Endometrial microvascular endothelial cells (primary cell): ENCODE data around the gene PTPRG. TPM values are rescaled to one million over a fixed set of nuclear protein-coding genes. Genes with fewer than 3 reads are reported as not detected.

ENCODE experiments used
- in situ Hi-C: cut with HindIII; loops from 2 replicates; pipeline ENCODE4 v1.10.0; 2017; ENCODE audit warnings: low sequenced_read_pairs, low pct_unique_long_range_greater_than_20kb; ENCODE audit errors: inconsistent ontology term
- total RNA-seq: library from RNA; depleted of rRNA; stranded (reverse); fragments of >200 nt; gene quantifications from one replicate; pipeline ENCODE4 v1.2.3, GENCODE V29; 2015; ENCODE audit errors: inconsistent ontology term

The PTPRG gene
- total RNA-seq, 1 donor from 2014 or later: 13.1 TPM

DNA sequence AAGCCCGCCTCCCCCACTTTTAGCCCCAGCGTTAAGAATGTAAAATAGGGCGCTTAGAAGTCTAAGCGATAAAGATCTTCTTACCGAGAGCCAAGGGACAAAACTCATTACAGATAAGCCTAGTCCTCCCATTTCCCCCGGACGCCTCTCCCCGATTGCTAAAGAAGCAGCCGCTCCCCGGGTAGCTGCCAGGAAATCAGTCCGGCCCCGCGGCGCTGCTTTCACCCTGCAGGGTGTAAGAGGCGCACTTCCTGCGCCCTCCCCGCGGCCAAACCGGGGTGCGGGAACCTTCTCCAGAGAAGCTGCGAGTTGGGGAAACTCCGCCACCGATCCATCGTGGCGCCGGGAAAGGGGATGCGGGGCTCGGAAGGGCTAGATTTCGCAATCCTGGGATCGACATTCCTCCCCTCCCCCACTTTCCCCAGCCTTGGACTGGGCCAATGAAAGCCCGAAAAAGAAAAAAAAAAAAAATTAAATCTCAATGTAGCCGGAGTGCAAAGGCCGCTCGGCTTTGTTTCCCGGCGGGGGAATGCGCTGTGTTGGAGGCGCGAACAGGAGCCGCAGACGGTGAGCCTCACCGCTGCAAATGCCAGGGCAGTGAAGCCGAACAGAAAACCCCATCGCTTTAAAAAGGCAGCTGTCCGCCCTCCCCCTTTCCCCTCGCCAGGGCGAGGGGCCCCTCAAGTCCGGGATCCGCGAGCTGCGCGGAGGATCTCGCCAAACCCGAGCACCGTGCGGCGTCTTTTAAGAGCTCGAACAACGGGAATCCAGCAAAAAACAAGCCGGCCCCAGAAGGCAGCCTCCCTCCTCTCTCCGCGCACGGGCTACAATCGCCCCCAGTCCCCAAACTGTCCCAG lies 626 bp upstream of the PTPRG start:
- in situ Hi-C loops: loop anchor here (10.0 kb wide), 1 partner anchor 294 kb away; no protein-coding TSS in a partner anchor

- in situ Hi-C loops: loop anchor here (10.0 kb wide), 1 partner anchor 293 kb away; no protein-coding TSS in a partner anchor
Observed at GRCh38 chr3:61562042-61562720, 810 bp downstream of the PTPRG start.

- in situ Hi-C loops: loop anchor here (10.0 kb wide), 1 partner anchor 292 kb away; no protein-coding TSS in a partner anchor
Observed at GRCh38 chr3:61562721-61563312, 1.4 kb downstream of the PTPRG start.

DNA sequence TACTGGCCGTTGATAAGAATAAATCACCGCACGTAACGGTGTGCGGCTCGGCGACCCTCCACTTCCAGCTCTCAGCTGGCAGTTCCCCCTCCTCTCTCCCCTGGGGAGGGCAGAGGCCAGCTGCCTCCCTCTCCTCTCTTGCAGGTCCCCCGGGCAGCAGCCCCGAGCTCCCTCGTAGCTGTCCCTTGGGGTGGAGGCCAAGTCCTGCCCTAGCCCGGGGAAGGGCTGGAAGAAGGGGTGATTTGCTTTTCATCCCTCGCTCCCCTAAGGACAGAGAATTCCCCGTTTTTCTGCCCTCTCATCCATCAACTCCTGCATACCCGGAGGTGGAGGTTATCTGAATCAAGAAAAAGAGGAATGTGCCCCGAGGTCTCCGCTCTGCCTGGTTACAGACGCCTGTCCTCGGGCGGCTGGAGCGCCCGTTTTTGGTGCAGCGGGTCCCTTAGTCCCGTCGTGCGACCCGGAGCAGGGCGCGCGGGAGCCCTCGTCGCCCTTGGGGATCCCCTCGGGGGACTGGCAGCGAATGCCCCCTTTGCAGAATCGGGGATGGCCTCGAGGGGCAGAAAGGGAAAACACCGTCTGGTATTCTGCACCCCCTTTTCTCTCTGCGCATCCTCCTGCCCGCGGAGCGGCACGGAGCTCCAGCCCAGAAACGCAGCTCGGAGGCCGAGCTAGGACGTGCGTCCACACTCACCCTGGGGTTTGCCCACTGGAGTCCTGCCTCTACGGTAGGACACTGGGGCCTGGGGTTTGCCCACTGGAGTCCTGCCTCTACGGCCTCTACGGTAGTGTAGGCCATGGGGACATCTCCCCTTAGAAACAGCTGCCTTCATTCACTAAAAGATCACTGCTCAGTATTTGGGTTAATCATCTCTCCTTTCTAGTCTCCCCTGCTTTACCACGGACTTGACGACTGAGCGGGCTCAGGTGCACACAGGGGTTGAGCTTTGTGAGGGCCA lies 2.2 kb downstream of the PTPRG start:
- in situ Hi-C loops: loop anchor here (10.0 kb wide), 1 partner anchor 291 kb away; no protein-coding TSS in a partner anchor

DNA sequence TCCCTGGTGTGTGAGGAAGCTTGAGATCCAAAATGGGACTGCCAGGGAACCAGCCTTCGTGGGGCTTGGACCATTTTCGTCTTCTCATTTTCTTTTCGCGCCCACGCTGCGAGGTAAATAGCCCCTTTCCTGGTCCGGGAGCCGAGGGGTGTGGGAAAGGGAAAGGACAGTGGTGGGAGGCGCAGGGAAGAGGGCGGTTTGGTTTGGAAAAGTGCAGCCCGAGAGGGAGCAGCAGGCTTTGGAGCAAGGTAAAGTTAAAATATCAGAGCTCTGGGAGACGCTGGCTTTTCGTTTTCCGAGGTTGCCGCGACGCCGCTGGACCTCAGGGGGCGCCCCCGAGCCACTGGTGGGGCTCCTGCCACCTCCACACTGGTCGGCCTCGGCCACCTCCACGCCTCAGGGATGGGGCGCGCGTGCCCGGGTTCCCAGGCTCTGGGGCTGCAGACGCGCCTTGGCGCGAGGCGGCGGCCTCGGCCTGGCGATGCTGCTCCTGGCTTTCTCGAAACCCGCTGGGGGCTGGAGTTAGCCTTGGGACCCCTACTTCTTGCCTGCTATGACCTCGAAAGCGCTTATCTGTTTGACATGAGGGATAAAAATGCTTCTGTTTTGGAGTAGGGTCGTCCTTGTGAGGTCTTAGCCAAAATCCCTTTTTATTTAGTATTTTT lies 3.2 kb downstream of the PTPRG start:
- in situ Hi-C loops: loop anchor here (10.0 kb wide), 1 partner anchor 290 kb away; no protein-coding TSS in a partner anchor

GRCh38 chr3:61565569-61565968 lies 4.2 kb downstream of the PTPRG start:
- in situ Hi-C loops: loop anchor here (10.0 kb wide), 1 partner anchor 289 kb away; no protein-coding TSS in a partner anchor

DNA sequence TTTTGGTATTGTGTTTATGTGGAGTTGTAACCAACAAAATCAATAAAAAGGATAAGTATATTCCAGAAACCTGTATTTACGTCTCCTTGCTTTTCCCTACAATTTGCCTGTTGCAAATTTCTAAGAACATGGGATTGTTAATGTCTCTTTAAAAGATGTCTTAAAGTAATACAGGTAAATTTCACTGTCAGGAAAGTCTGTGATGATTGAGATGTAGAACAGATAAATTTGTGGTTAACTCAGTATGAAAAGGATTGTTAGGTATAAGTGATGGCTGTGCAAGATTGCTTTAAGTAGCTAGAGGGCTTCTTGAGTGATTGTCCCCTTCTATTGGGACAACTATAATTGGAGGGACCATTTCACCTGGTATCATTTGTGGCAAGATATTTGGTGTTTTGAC lies 6.8 kb downstream of the PTPRG start:
- in situ Hi-C loops: loop anchor here (10.0 kb wide), 1 partner anchor 287 kb away; no protein-coding TSS in a partner anchor

- in situ Hi-C loops: loop anchor here (10.0 kb wide), 1 partner anchor 285 kb away; no protein-coding TSS in a partner anchor
Observed at GRCh38 chr3:61569856-61570580, 8.6 kb downstream of the PTPRG start.

DNA sequence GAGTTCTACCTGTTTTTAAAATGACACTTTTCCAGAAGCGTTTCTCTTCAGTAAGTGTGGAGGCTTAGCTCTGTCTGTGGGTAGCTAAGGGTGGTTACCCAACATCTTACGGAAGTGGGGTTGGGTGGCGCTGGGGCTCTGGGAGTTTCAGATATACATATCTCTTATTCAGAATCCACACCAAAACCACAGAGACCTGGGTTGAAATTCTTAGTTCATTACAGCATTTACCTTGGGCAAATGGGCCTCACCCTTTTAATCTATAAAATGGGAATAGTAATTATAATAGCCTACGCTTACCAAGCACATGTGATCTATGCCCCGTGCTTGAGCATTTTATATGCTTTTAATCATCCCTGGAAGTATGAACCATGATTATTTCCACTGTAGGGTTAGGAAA lies 9.4 kb downstream of the PTPRG start:
- in situ Hi-C loops: no loop called here

- in situ Hi-C loops: no loop called here
Observed at GRCh38 chr3:61571516-61572336, 10.4 kb downstream of the PTPRG start.

DNA sequence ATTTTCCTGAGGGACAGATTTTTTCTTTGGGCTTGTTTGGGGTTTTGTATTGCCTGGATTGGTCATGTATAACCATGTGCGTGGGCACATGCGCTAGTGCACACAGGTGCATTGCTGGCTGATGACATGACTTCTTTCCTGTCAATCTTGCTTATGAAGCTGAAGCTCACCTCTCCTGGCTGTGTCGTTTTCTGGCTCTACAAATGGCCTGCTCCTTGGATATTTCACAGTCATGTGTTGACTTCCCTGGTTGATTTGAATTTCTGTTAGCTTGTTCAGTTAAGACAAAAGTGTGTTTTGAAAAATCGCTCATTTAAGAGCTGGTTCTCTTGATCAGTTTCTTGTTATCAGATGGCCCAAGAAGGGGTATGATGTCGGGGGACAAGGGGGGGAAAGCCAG lies 11.5 kb downstream of the PTPRG start:
- in situ Hi-C loops: no loop called here

DNA sequence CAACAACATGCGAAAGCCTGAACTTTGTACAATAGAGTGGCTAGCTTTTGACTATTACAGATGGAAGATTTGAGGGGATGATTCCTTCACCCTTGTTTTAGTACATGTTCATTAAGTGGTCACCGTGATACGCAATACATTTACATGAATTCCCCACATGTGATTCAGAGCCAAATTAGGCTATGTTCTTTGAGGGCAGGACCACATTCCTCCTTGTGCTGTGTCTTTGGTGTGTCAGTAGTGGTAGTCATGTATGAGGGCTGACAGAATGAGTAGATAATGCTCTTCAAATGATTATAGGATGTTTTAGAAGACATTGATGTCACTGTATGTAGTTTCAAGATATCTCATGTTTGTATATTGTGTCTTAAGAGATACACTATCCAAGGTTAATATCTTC lies 12.1 kb downstream of the PTPRG start:
- in situ Hi-C loops: no loop called here

DNA sequence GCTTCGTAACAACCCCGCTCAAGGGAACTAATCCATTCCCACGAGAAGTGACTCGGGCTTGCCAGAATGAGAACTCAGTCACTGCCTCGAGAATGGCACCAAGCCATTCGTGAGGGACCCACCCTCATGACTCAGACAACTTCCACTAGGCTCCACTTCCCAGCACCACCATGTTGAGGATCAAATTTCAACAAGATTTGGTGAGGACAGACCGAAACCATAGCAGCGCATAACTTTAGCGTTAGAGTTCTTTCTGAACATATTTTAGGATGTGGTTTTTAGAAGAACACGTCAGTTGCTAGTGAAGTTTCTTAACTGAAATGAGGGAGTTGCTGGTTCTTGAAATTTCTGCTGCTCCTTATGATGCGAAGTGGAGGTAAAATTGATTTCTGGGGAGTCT lies 13.5 kb downstream of the PTPRG start:
- in situ Hi-C loops: no loop called here

GRCh38 chr3:61575893-61576292 lies 14.5 kb downstream of the PTPRG start:
- in situ Hi-C loops: no loop called here

DNA sequence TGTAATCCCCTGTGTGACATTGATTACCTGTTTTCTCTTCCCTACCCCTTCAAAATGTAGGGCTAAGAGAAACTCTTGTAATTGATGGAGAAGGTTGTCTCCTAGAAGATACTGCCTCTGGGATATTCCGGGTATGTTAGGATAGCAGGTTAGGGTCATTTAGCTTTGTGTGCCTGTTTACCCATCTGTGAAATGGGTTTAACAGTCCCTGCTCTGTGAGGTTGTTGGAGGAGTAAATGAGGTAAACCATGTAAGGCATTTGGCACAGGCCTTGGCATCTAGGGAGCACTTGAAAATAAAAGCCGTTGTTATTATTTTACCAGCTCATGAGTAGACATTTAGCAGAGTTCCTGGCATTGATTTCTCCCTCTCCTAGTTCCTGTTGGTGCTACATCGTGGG lies 16.4 kb downstream of the PTPRG start:
- in situ Hi-C loops: no loop called here

GRCh38 chr3:61578667-61579367 lies 17.4 kb downstream of the PTPRG start:
- in situ Hi-C loops: no loop called here
